KG1 (cell line): Measurements from ENCODE around the gene PGM5.

Experiments
- DNase-seq: peaks from one replicate; lab custom pipeline; 2025; lab: John Stamatoyannopoulos, UW

The PGM5 gene

GRCh38 chr9:68496356-68496755, 139.9 kb downstream of the PGM5 start:
- DNase-seq, result no peak

GRCh38 chr9:68497629-68498028, 141.2 kb downstream of the PGM5 start:
- no peak for DNase-seq

- DNase-seq, result no peak
Measured at GRCh38 chr9:68498816-68499215, 142.4 kb downstream of the PGM5 start.

GRCh38 chr9:68500457-68501381, 144.3 kb downstream of the PGM5 start:
- DNase-seq, result no peak

GRCh38 chr9:68502279-68502678, 145.9 kb downstream of the PGM5 start:
- DNase-seq, result no peak

- DNase-seq, result no peak
Measured at GRCh38 chr9:68505681-68506409, 149.4 kb downstream of the PGM5 start.

- no peak for DNase-seq
Measured at GRCh38 chr9:68506551-68506950, 150.1 kb downstream of the PGM5 start.

- no peak for DNase-seq
Measured at GRCh38 chr9:68507130-68507805, 150.9 kb downstream of the PGM5 start.

- DNase-seq, result no peak
Measured at GRCh38 chr9:68507806-68508145, 151.4 kb downstream of the PGM5 start.

GRCh38 chr9:68508547-68508946, 152.1 kb downstream of the PGM5 start:
- no peak for DNase-seq

GRCh38 chr9:68509689-68510088, 153.3 kb downstream of the PGM5 start:
- DNase-seq, result no peak

GRCh38 chr9:68513385-68513784, 157.0 kb downstream of the PGM5 start:
- no peak for DNase-seq

- DNase-seq, result no peak
Measured at GRCh38 chr9:68513981-68514380, 157.6 kb downstream of the PGM5 start.

- no peak for DNase-seq
Measured at GRCh38 chr9:68515326-68516017, 159.1 kb downstream of the PGM5 start.

- no peak for DNase-seq
Measured at GRCh38 chr9:68522131-68522530, 165.7 kb downstream of the PGM5 start.

- DNase-seq, result no peak
Measured at GRCh38 chr9:68522954-68523353, 166.5 kb downstream of the PGM5 start.

- DNase-seq, result no peak
Measured at GRCh38 chr9:68523367-68523936, 167.0 kb downstream of the PGM5 start.

- no peak for DNase-seq
Measured at GRCh38 chr9:68530618-68531017, 174.2 kb downstream of the PGM5 start.

- no peak for DNase-seq
Measured at GRCh38 chr9:68532131-68532530, 175.7 kb downstream of the PGM5 start.

GRCh38 chr9:68533678-68534077, 177.3 kb downstream of the PGM5 start:
- no peak for DNase-seq

- no peak for DNase-seq
Measured at GRCh38 chr9:68536876-68537615, 180.6 kb downstream of the PGM5 start.
